Mucosa of gallbladder (tissue), 1 donor: ENCODE data around the gene BRD4. TPM values are rescaled to one million over a fixed set of nuclear protein-coding genes. Genes with fewer than 3 reads are reported as not detected.

ENCODE experiments used
- DNase-seq: peaks from one replicate; pipeline ENCODE4 v3.0.0-alpha.2; 2020; ENCODE audit warnings: low spot score
- total RNA-seq: library from RNA; stranded (reverse); gene quantifications from one replicate; pipeline ENCODE4 v1.2.1, GENCODE V29; 2021
- donor health status: DM: no; HTN: no; CAD: no.

Gene BRD4
- total RNA-seq, 1 donor from 2014 or later: 87.8 TPM

DNA sequence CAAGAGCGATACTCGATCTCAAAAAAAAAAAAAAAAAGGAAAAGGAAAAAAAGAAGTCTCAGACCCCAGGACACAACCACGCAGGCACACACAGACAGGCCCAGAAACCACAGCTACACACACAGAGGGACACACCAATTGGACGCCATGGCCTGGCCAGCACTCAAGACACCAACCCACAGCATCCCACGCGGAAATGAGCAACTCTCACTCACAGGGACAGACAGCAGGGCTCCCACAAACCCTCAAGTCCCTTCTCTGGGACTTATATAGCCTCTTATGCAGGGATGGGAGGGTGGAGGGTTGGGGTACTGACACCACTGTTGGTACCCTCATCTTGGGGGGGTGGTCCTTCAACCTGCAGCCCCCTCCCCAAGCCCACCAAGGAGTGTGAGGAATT is 137.4 kb downstream of the BRD4 start:
- DNase-seq: no peak

DNA sequence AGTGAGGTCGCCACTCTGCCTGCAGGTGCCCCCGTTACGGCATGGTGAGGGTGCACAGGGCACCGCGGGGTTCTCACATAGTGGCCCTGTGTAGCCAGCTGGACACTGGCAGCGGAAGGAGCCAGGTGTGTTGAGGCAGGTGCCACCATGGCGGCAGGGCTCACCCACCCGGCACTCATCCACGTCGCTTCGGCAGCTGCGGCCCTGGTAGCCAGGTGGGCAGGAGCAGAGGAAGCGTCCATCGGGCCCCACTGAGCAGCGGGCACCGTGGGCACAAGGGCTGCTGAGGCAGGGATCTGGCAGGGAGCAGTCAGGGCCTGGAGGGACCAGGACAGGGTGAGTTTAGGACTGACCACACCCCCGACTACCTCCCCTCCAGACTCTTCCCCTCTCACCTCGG is 140.4 kb downstream of the BRD4 start:
- DNase-seq: no peak

DNA sequence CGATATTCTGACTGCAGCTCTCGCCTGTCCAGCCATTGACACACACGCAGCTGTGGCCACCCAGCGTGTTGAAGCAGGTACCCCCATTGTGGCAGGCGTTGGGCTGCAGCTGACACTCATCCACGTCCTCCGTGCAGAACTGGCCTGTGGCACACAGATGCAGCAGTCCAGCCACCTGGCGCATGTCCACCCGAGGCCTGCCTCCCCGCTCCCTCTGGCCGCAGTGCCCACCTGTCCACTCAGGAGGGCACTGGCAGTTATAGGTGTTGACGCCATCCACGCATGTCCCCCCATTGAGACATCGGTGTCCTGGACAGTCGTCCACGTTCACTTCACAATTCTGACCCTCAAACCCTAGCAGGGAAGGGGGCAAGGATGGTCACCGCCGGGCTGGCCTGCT is 140.8 kb downstream of the BRD4 start:
- no peak for DNase-seq

DNA sequence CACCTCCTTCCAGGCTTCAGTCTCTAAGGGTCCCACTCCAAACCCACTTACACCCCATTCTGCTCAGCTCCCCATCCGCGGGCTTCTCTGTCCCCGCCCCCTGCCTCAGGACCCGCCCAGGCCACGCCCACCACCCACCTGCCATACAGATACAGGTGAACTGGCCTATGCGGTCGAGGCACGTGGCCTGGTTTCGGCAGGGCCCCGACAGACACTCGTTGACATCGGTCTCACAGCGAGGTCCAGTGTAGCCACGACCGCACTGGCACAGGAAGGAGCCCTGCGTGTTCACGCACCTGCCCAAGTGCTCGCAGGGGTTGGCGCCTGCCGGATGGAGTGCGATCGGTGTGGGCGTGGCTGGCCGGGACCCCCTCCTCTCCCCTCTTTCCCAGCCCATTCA is 143.5 kb downstream of the BRD4 start:
- DNase-seq: no peak

DNA sequence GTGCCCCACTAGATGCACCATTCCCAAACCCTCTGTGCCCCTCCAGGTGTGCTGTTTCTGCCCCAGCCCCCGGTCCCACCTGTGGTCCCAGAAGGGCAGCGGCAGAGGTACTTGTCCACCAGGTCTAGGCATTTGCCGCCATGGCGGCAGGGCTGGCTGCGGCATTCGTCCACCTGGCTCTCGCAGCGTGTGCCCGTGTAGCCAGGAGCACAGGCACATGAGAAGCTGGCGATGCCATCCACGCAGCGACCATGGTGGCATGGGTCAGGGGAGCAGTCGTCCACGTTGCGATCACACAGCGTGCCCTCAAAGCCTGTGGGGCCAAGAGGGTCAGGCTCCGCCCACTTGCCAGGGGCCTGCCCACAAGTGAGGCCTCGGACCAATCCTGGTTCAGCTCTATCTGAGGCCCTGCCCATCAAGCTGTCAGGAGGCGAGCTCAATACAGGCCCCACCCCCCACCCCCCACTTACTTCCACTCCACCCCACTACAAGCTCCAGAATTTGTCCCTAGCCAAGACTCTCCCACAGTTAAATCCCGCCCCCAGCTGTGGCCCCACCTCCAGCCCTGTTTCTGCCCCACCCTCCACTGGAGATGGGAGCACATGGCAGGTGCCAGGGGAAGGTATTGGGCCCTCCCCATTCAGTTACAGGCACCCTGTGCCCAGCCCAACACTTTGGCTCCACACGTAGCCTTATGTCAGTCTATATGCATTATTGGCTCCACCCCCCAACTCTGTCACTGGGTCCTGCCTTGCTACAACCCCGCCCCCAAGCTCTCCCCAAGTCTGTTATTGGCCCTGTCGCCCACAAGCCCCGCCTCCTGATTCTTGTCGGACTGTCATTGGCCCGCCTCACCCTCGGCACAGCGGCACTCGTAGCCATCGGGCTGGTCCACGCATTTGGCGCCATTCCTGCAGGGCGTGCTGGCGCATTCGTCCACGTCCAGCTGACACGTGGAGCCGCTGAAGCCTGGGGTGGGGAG is 145.0 kb downstream of the BRD4 start:
- no peak for DNase-seq

Other genes with a start within 250 kb of the BRD4 start
- gene SYDE1, start 225.1 kb downstream of the BRD4 start, total RNA-seq: 23.4 TPM
- gene NOTCH3, start 131.5 kb downstream of the BRD4 start, total RNA-seq: 32.4 TPM
- gene EPHX3, start 100.1 kb downstream of the BRD4 start, total RNA-seq: 2.0 TPM
- 38.9 TPM for gene AKAP8, start 47.2 kb upstream of the BRD4 start, total RNA-seq
- gene AKAP8L, start 86.4 kb upstream of the BRD4 start, total RNA-seq: 110 TPM
- gene WIZ, start 117.4 kb upstream of the BRD4 start, total RNA-seq: 48.7 TPM
- 9.7 TPM for gene RASAL3, start 132.0 kb upstream of the BRD4 start, total RNA-seq
- gene PGLYRP2, start 147.0 kb upstream of the BRD4 start, total RNA-seq: 1.6 TPM
- gene CYP4F22, start 176.0 kb upstream of the BRD4 start, total RNA-seq: 0.17 TPM